ENCODE measurements around the gene BID.

The BID gene

DNA sequence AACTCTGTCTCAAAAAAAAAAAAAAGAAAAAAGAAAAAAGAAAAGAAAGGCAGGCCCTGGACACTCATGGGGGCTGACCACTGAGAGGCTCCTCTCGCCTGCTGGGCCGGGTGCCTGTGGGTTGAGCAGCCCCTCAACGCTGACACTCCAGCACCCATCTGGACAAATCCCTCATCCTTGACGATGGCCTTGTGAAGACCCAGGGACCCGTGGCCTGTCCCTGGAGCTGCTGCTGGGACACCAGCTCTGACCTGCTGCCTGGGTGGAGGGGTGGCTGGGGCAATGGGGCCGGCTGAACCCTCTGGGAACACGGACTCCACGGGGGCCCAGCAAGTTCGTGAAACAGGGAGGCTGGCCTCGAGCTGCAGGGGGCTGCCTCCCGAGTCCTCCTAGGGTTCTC lies 10.5 kb upstream of the BID start:
- H3K27me3 ChIP-seq (ENCODE audit: insufficient read depth, low read length, poor library complexity), result no peaks in the 10 kb centered on the region
- H3K4me1 ChIP-seq (ENCODE audit: control insufficient read depth, low read depth, low read length), result no peaks in the 10 kb centered on the region
- no peak overlapping the region for H4K5ac ChIP-seq (ENCODE audit: low read length)
- no peaks in the 10 kb centered on the region for H3K79me1 ChIP-seq (ENCODE audit: low read length)
- H3K4me2 ChIP-seq (ENCODE audit: low read length), result no peak overlapping the region
- H2BK120ac ChIP-seq (ENCODE audit: low read depth, low read length), result no peak overlapping the region
- no peak overlapping the region for H3K18ac ChIP-seq (ENCODE audit: low read length)
- no peak for DNase-seq
- H2BK15ac ChIP-seq (replicated peaks; ENCODE audit: low read depth), result no peak overlapping the region
- no peak overlapping the region for H4K8ac ChIP-seq (ENCODE audit: low read depth, low read length)
- no peak overlapping the region for H3K23ac ChIP-seq (ENCODE audit: low read length)
- H3K36me3 ChIP-seq (ENCODE audit: control insufficient read depth, insufficient read depth, low read length), result no peaks in the 10 kb centered on the region
- no peak overlapping the region for H3K56ac ChIP-seq (ENCODE audit: low read length)
- no peak overlapping the region for H3K27ac ChIP-seq (ENCODE audit: low read depth, low read length)
- no peak overlapping the region for H3K4me3 ChIP-seq (ENCODE audit: low read length)
- H3K9ac ChIP-seq (ENCODE audit: low read length), result no peak overlapping the region
- no peaks in the 10 kb centered on the region for H3K79me2 ChIP-seq (ENCODE audit: control insufficient read depth, insufficient read depth, low read length)
- WGBS (ENCODE audit: extremely low coverage, insufficient coverage, low lambda C conversion rate), result no CpG with 5 or more reads among the region's 11 CpGs
- no peak overlapping the region for H2BK5ac ChIP-seq (ENCODE audit: low read length)
- no peak overlapping the region for H3K4ac ChIP-seq (ENCODE audit: low read depth, low read length)
- H2AK5ac ChIP-seq (ENCODE audit: low read length), result no peak overlapping the region

DNA sequence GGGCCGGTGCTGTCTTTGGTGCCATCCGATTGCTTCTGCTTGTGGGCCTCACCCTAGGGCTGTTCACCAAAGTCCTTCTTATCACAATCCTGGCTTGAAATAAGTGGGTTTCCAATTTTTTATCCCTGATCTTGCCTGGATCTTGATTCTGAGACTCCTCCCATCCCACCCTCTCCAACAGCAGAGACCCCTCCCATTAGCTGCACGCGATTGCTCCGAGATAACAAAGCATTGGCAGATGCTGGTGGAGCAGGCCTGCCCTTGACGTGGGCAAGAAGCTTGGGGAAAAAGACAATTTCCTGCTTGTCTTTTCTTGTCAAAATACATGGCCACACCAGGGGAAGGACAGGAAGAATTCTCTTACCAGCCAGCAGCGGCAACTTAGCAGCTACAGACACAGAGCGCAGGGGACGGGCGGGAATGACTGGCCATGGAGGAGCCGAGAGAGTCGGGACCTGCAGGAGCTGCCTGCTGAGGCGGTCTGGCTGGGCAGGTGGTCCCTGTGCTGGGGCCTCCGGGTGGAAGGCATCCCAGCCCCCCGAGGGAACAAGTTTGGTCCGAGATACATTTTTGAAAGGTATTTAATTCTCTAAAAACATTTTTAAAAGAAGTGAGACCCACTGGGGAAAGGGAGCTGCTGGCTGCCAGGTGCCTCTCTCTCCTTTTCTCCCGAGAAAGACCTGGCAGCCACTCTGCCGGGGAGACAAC lies 9.7 kb upstream of the BID start:
- Histone ChIP-seq H4K8ac (ENCODE audit: low read depth, low read length) (no peak overlapping the region), H2AK5ac (ENCODE audit: low read length) (no peak overlapping the region), H2BK120ac (ENCODE audit: low read depth, low read length) (no peak overlapping the region), H3K36me3 (ENCODE audit: control insufficient read depth, insufficient read depth, low read length) (no peaks in the 10 kb centered on the region), H3K9ac (ENCODE audit: low read length) (no peak overlapping the region), H2BK5ac (ENCODE audit: low read length) (no peak overlapping the region), H3K27me3 (ENCODE audit: insufficient read depth, low read length, poor library complexity) (no peaks in the 10 kb centered on the region), H3K18ac (ENCODE audit: low read length) (no peak overlapping the region), H3K4me1 (ENCODE audit: control insufficient read depth, low read depth, low read length) (no peaks in the 10 kb centered on the region), H3K4ac (ENCODE audit: low read depth, low read length) (no peak overlapping the region), H3K4me2 (ENCODE audit: low read length) (no peak overlapping the region), H2BK15ac (replicated peaks; ENCODE audit: low read depth) (no peak overlapping the region), H3K79me1 (ENCODE audit: low read length) (no peaks in the 10 kb centered on the region), H3K4me3 (ENCODE audit: low read length) (no peak overlapping the region), H3K27ac (ENCODE audit: low read depth, low read length) (no peak overlapping the region), H3K79me2 (ENCODE audit: control insufficient read depth, insufficient read depth, low read length) (no peaks in the 10 kb centered on the region), H4K5ac (ENCODE audit: low read length) (no peak overlapping the region), H3K56ac (ENCODE audit: low read length) (no peak overlapping the region), H3K23ac (ENCODE audit: low read length) (no peak overlapping the region)
- whole genome bisulfite sequencing (ENCODE audit: extremely low coverage, insufficient coverage, low lambda C conversion rate), result no CpG with 5 or more reads among the region's 18 CpGs
- DNase-seq, result no peak

DNA sequence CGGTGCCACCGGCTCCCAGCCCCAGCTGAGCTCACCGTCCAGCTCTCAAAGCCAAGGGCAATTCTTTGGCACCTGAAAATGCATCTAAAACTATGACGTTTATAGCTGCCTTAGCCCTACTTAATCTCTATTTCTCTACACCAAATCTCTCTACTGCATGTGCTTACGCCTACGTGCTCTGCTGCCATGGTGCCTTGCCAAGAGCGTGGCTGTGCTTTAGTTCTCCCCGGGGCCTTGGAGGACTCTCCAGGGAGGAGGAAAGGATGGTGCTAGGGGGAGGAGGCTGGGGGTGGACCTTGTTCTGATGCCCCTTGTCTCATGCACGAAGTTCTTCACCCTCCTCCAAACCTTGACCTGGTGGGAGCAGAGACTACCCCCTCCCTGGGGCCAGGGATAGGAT lies 9.0 kb upstream of the BID start:
- Histone ChIP-seq H3K56ac (ENCODE audit: low read length) (no peak overlapping the region), H2AK5ac (ENCODE audit: low read length) (no peak overlapping the region), H3K4ac (ENCODE audit: low read depth, low read length) (no peak overlapping the region), H3K4me2 (ENCODE audit: low read length) (no peak overlapping the region), H4K8ac (ENCODE audit: low read depth, low read length) (no peak overlapping the region), H3K79me1 (ENCODE audit: low read length) (no peaks in the 10 kb centered on the region), H3K79me2 (ENCODE audit: control insufficient read depth, insufficient read depth, low read length) (no peaks in the 10 kb centered on the region), H2BK15ac (replicated peaks; ENCODE audit: low read depth) (no peak overlapping the region), H3K9ac (ENCODE audit: low read length) (no peak overlapping the region), H3K4me1 (ENCODE audit: control insufficient read depth, low read depth, low read length) (no peaks in the 10 kb centered on the region), H3K27me3 (ENCODE audit: insufficient read depth, low read length, poor library complexity) (no peaks in the 10 kb centered on the region), H3K36me3 (ENCODE audit: control insufficient read depth, insufficient read depth, low read length) (no peaks in the 10 kb centered on the region), H3K23ac (ENCODE audit: low read length) (no peak overlapping the region), H2BK5ac (ENCODE audit: low read length) (no peak overlapping the region), H4K5ac (ENCODE audit: low read length) (no peak overlapping the region), H2BK120ac (ENCODE audit: low read depth, low read length) (no peak overlapping the region), H3K27ac (ENCODE audit: low read depth, low read length) (no peak overlapping the region), H3K4me3 (ENCODE audit: low read length) (no peak overlapping the region), H3K18ac (ENCODE audit: low read length) (no peak overlapping the region)
- no CpG with 5 or more reads among the region's 9 CpGs for WGBS (ENCODE audit: extremely low coverage, insufficient coverage, low lambda C conversion rate)
- DNase-seq, result no peak

- Histone ChIP-seq H3K79me1 (ENCODE audit: low read length) (no peaks in the 10 kb centered on the region), H3K56ac (ENCODE audit: low read length) (no peak overlapping the region), H2AK5ac (ENCODE audit: low read length) (no peak overlapping the region), H3K36me3 (ENCODE audit: control insufficient read depth, insufficient read depth, low read length) (no peaks in the 10 kb centered on the region), H3K18ac (ENCODE audit: low read length) (no peak overlapping the region), H3K9ac (ENCODE audit: low read length) (no peak overlapping the region), H3K27me3 (ENCODE audit: insufficient read depth, low read length, poor library complexity) (no peaks in the 10 kb centered on the region), H3K4me2 (ENCODE audit: low read length) (no peak overlapping the region), H3K23ac (ENCODE audit: low read length) (no peak overlapping the region), H3K4me3 (ENCODE audit: low read length) (no peak overlapping the region), H3K4ac (ENCODE audit: low read depth, low read length) (no peak overlapping the region), H2BK120ac (ENCODE audit: low read depth, low read length) (no peak overlapping the region), H3K4me1 (ENCODE audit: control insufficient read depth, low read depth, low read length) (no peaks in the 10 kb centered on the region), H3K79me2 (ENCODE audit: control insufficient read depth, insufficient read depth, low read length) (no peaks in the 10 kb centered on the region), H4K8ac (ENCODE audit: low read depth, low read length) (no peak overlapping the region), H3K27ac (ENCODE audit: low read depth, low read length) (no peak overlapping the region), H4K5ac (ENCODE audit: low read length) (no peak overlapping the region), H2BK15ac (replicated peaks; ENCODE audit: low read depth) (no peak overlapping the region), H2BK5ac (ENCODE audit: low read length) (no peak overlapping the region)
- no CpG with 5 or more reads among the region's 13 CpGs for WGBS (ENCODE audit: extremely low coverage, insufficient coverage, low lambda C conversion rate)
- DNase-seq, result no peak
These were observed 8.4 kb upstream of the BID start for GRCh38 chr22:17782621-17783020.

- H2BK5ac ChIP-seq (ENCODE audit: low read length), result no peak overlapping the region
- H3K79me1 ChIP-seq (ENCODE audit: low read length), result no peaks in the 10 kb centered on the region
- H3K56ac ChIP-seq (ENCODE audit: low read length), result no peak overlapping the region
- H3K18ac ChIP-seq (ENCODE audit: low read length), result no peak overlapping the region
- H3K4me2 ChIP-seq (ENCODE audit: low read length), result no peak overlapping the region
- H3K23ac ChIP-seq (ENCODE audit: low read length), result no peak overlapping the region
- no peak overlapping the region for H3K9ac ChIP-seq (ENCODE audit: low read length)
- no peak overlapping the region for H2BK120ac ChIP-seq (ENCODE audit: low read depth, low read length)
- no peak for DNase-seq
- H3K27me3 ChIP-seq (ENCODE audit: insufficient read depth, low read length, poor library complexity), result no peaks in the 10 kb centered on the region
- no peak overlapping the region for H3K4ac ChIP-seq (ENCODE audit: low read depth, low read length)
- WGBS (ENCODE audit: extremely low coverage, insufficient coverage, low lambda C conversion rate), result no CpG with 5 or more reads among the region's 13 CpGs
- H3K79me2 ChIP-seq (ENCODE audit: control insufficient read depth, insufficient read depth, low read length), result no peaks in the 10 kb centered on the region
- H2AK5ac ChIP-seq (ENCODE audit: low read length), result no peak overlapping the region
- no peak overlapping the region for H4K8ac ChIP-seq (ENCODE audit: low read depth, low read length)
- H3K27ac ChIP-seq (ENCODE audit: low read depth, low read length), result no peak overlapping the region
- no peaks in the 10 kb centered on the region for H3K36me3 ChIP-seq (ENCODE audit: control insufficient read depth, insufficient read depth, low read length)
- H3K4me1 ChIP-seq (ENCODE audit: control insufficient read depth, low read depth, low read length), result no peaks in the 10 kb centered on the region
- no peak overlapping the region for H3K4me3 ChIP-seq (ENCODE audit: low read length)
- no peak overlapping the region for H4K5ac ChIP-seq (ENCODE audit: low read length)
- H2BK15ac ChIP-seq (replicated peaks; ENCODE audit: low read depth), result no peak overlapping the region
These were observed 7.9 kb upstream of the BID start for GRCh38 chr22:17782158-17782557.
